ENCODE measurements around the gene COL23A1. TPM values are rescaled to one million over a fixed set of nuclear protein-coding genes. Genes with fewer than 3 reads are reported as not detected.

The COL23A1 gene
- total RNA-seq, 1 experiment from 2014 or later: 15.0 TPM

DNA sequence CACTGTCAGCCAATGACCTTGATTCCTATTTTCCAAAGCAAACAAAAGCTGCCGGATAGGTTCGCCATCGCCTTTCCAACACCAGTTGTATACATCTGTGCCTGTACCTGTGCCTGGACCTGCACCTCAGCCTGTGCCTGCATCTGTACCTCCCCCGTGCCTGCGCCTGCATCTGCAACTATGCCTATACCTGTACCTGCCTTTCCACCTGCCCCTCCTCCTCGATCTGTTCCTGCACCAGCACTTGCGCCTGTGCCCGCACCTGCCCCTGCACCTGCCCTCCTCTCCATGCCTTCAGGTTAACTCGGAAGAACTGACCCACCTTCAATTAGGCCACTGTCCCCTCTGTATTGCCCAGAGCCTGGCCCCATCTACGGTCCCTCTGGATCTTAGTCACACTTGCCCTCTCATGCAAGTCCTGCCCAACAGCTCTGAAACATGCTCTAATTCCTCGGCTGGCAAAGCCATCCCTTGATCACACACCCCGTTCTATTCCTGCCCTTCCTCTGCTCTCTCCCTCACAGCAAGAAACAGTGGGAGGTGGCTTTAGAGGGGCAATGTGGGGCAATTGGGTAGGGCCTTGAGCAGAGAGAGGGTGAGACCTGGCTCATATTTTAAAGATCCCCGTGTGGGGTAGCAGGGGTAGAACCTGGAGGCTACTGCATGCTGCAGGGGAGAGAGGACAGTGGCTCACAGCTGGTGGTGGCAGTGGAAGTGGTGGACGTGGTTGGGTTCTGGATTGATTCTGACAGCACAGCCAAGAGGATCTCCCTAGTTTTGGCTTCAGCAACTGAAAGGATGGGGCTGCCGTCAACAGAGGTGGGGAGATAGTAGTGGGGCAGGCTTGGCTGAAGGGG, 298.0 kb downstream of the COL23A1 start:
- TF ChIP-seq MXD4 (CRISPR knock-in tag; IDR thresholded peaks at IDR 0.05; ENCODE audit: borderline replicate concordance) (no peak), CREM (CRISPR knock-in tag; IDR thresholded peaks at IDR 0.05) (no peak), ELF4 (CRISPR knock-in tag; IDR thresholded peaks at IDR 0.05; ENCODE audit: low read depth) (no peak), FOXP1 (CRISPR knock-in tag; IDR thresholded peaks at IDR 0.05; ENCODE audit: borderline replicate concordance) (no peak), SMAD4 (CRISPR knock-in tag; IDR thresholded peaks at IDR 0.05) (no peak), TCF7 (CRISPR knock-in tag; IDR thresholded peaks at IDR 0.05; ENCODE audit: low read depth) (no peak), ETV6 (CRISPR knock-in tag; IDR thresholded peaks at IDR 0.05) (no peak), CREB1 (CRISPR knock-in tag; IDR thresholded peaks at IDR 0.05) (no peak), OVOL2 (CRISPR knock-in tag; IDR thresholded peaks at IDR 0.05; ENCODE audit: borderline replicate concordance) (no peak), MLX (CRISPR knock-in tag; IDR thresholded peaks at IDR 0.05) (no peak), NFE2L1 (CRISPR knock-in tag; IDR thresholded peaks at IDR 0.05) (no peak), ATF1 (CRISPR knock-in tag; IDR thresholded peaks at IDR 0.05) (no peak), KAT7 (CRISPR knock-in tag; IDR thresholded peaks at IDR 0.05; ENCODE audit: borderline replicate concordance) (no peak)
- TF ChIP-seq, protein P1, sequence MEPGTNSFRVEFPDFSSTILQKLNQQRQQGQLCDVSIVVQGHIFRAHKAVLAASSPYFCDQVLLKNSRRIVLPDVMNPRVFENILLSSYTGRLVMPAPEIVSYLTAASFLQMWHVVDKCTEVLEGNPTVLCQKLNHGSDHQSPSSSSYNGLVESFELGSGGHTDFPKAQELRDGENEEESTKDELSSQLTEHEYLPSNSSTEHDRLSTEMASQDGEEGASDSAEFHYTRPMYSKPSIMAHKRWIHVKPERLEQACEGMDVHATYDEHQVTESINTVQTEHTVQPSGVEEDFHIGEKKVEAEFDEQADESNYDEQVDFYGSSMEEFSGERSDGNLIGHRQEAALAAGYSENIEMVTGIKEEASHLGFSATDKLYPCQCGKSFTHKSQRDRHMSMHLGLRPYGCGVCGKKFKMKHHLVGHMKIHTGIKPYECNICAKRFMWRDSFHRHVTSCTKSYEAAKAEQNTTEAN (CRISPR knock-in tag; IDR thresholded peaks at IDR 0.05): no peak
- TF ChIP-seq, protein P2, sequence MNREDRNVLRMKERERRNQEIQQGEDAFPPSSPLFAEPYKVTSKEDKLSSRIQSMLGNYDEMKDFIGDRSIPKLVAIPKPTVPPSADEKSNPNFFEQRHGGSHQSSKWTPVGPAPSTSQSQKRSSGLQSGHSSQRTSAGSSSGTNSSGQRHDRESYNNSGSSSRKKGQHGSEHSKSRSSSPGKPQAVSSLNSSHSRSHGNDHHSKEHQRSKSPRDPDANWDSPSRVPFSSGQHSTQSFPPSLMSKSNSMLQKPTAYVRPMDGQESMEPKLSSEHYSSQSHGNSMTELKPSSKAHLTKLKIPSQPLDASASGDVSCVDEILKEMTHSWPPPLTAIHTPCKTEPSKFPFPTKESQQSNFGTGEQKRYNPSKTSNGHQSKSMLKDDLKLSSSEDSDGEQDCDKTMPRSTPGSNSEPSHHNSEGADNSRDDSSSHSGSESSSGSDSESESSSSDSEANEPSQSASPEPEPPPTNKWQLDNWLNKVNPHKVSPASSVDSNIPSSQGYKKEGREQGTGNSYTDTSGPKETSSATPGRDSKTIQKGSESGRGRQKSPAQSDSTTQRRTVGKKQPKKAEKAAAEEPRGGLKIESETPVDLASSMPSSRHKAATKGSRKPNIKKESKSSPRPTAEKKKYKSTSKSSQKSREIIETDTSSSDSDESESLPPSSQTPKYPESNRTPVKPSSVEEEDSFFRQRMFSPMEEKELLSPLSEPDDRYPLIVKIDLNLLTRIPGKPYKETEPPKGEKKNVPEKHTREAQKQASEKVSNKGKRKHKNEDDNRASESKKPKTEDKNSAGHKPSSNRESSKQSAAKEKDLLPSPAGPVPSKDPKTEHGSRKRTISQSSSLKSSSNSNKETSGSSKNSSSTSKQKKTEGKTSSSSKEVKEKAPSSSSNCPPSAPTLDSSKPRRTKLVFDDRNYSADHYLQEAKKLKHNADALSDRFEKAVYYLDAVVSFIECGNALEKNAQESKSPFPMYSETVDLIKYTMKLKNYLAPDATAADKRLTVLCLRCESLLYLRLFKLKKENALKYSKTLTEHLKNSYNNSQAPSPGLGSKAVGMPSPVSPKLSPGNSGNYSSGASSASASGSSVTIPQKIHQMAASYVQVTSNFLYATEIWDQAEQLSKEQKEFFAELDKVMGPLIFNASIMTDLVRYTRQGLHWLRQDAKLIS (CRISPR knock-in tag; IDR thresholded peaks at IDR 0.05; ENCODE audit: borderline replicate concordance): no peak
- TF ChIP-seq, protein P3, sequence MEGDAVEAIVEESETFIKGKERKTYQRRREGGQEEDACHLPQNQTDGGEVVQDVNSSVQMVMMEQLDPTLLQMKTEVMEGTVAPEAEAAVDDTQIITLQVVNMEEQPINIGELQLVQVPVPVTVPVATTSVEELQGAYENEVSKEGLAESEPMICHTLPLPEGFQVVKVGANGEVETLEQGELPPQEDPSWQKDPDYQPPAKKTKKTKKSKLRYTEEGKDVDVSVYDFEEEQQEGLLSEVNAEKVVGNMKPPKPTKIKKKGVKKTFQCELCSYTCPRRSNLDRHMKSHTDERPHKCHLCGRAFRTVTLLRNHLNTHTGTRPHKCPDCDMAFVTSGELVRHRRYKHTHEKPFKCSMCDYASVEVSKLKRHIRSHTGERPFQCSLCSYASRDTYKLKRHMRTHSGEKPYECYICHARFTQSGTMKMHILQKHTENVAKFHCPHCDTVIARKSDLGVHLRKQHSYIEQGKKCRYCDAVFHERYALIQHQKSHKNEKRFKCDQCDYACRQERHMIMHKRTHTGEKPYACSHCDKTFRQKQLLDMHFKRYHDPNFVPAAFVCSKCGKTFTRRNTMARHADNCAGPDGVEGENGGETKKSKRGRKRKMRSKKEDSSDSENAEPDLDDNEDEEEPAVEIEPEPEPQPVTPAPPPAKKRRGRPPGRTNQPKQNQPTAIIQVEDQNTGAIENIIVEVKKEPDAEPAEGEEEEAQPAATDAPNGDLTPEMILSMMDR (IDR thresholded peaks at IDR 0.05): no peak
- Mint-ChIP-seq H3K4me1 (peaks cover 5% of the 10 kb centered on the region; the same call in 1 of the 2 replicates), H3K27me3 (ENCODE audit: low read depth) (no peaks in the 10 kb centered on the region), H3K27ac (no peak overlapping the region), H3K36me3 (peaks cover 7% of the 10 kb centered on the region), H3K9me3 (peaks cover 10% of the 10 kb centered on the region), H3K4me3 (no peak overlapping the region)
- no peak for ATAC-seq
- ChIA-PET CTCF (interaction anchor here (1.3 kb wide), 1 partner anchor 8 kb away, joined by 3 read pairs; no protein-coding TSS in a partner anchor), POLR2A (interaction anchor here (0.5 kb wide), 1 partner anchor 19 kb away, joined by 3 read pairs; no protein-coding TSS in a partner anchor)
- DNase-seq (ENCODE audit: low spot score): no peak

DNA sequence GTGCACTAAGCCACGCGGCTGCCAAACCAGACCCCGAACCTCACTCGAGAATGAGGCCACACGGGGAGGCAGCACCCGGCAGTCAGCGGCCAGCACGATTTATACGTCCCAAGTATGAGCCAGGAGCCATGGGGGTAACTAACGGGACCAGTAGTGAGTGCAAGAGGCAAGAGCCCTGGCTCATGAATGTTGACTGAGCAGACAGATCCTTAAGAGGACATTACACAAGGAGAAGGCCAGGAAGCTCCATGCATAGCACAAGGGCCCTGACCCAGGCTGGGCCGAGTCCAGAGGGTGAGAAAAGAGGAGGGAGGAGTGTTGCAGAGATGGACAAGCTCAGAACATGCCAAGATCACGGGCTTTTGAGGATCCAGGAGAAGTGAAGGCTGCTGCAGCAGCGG, 299.0 kb downstream of the COL23A1 start:
- Mint-ChIP-seq H3K36me3 (peaks cover 7% of the 10 kb centered on the region), H3K9me3 (peaks cover 10% of the 10 kb centered on the region), H3K4me3 (no peak overlapping the region), H3K4me1 (peaks cover 5% of the 10 kb centered on the region; the same call in 1 of the 2 replicates), H3K27me3 (ENCODE audit: low read depth) (no peaks in the 10 kb centered on the region), H3K27ac (no peak overlapping the region)
- DNase-seq (ENCODE audit: low spot score) (no peak), ATAC-seq (no peak)
- TF ChIP-seq E2F4 (CRISPR knock-in tag; IDR thresholded peaks at IDR 0.05; ENCODE audit: borderline replicate concordance, low read depth) (no peak), ZNF232 (CRISPR knock-in tag; IDR thresholded peaks at IDR 0.05) (no peak), ZNF219 (CRISPR knock-in tag; IDR thresholded peaks at IDR 0.05; ENCODE audit: borderline replicate concordance) (no peak), JAZF1 (CRISPR knock-in tag; IDR thresholded peaks at IDR 0.05) (no peak), ZNF138 (CRISPR knock-in tag; conservative IDR thresholded peaks at IDR 0.05) (no peak), NFYB (CRISPR knock-in tag; conservative IDR thresholded peaks at IDR 0.05; ENCODE audit: low read depth) (no peak), EMX1 (CRISPR knock-in tag; IDR thresholded peaks at IDR 0.05) (no peak), NR1H2 (CRISPR knock-in tag; IDR thresholded peaks at IDR 0.05) (no peak), ZNF121 (CRISPR knock-in tag; IDR thresholded peaks at IDR 0.05) (no peak)
- ChIA-PET POLR2A (no interaction called here), CTCF (interaction anchor here (1.1 to 1.6 kb wide), 2 partner anchors 11 to 12 kb away, joined by 3 to 4 read pairs; no protein-coding TSS in a partner anchor)
